Measurements from ENCODE around the gene ARL6IP5.

Gene ARL6IP5

GRCh38 chr3:69099576-69099975 lies 14.8 kb downstream of the ARL6IP5 start:
- H3K79me2 ChIP-seq (ENCODE audit: insufficient read depth, low read depth), result peaks cover 70% of the 10 kb centered on the region
- no peak overlapping the region for H3K9ac ChIP-seq
- no peaks in the 10 kb centered on the region for H4K20me1 ChIP-seq (ENCODE audit: insufficient read depth)
- H3K27ac ChIP-seq, result no peak overlapping the region
- H3K4me2 ChIP-seq, result no peak overlapping the region
- TF ChIP-seq CTCF (conservative IDR thresholded peaks at IDR 0.05; ENCODE audit: low read depth, low read length), result no peak
- no peak overlapping the region for H3K4me3 ChIP-seq (IDR thresholded peaks at IDR 0.05; ENCODE audit: insufficient read depth, low read depth, low read length)
- peaks cover 88% of the 10 kb centered on the region for H3K4me1 ChIP-seq (ENCODE audit: low read depth, poor library complexity, severe bottlenecking)
- H2AFZ ChIP-seq (ENCODE audit: low read depth), result no peak overlapping the region
- H3K27me3 ChIP-seq (ENCODE audit: insufficient read depth, low read depth), result no peaks in the 10 kb centered on the region
- H3K36me3 ChIP-seq (ENCODE audit: insufficient read depth), result no peaks in the 10 kb centered on the region; the same call in 1 of the 2 replicates

- no peak overlapping the region for H3K4me2 ChIP-seq
- H3K27me3 ChIP-seq (ENCODE audit: insufficient read depth, low read depth), result no peaks in the 10 kb centered on the region
- no peak overlapping the region for H2AFZ ChIP-seq (ENCODE audit: low read depth)
- no peak overlapping the region for H3K9ac ChIP-seq
- no peaks in the 10 kb centered on the region; the same call in 1 of the 2 replicates for H3K36me3 ChIP-seq (ENCODE audit: insufficient read depth)
- no peaks in the 10 kb centered on the region for H4K20me1 ChIP-seq (ENCODE audit: insufficient read depth)
- peaks cover 51% of the 10 kb centered on the region for H3K79me2 ChIP-seq (ENCODE audit: insufficient read depth, low read depth)
- H3K4me3 ChIP-seq (IDR thresholded peaks at IDR 0.05; ENCODE audit: insufficient read depth, low read depth, low read length), result no peak overlapping the region
- no peak for TF ChIP-seq CTCF (conservative IDR thresholded peaks at IDR 0.05; ENCODE audit: low read depth, low read length)
- peaks cover 80% of the 10 kb centered on the region for H3K4me1 ChIP-seq (ENCODE audit: low read depth, poor library complexity, severe bottlenecking)
- no peak overlapping the region for H3K27ac ChIP-seq
Observed at GRCh38 chr3:69102384-69102783, 17.6 kb downstream of the ARL6IP5 start.

GRCh38 chr3:69103123-69103522 lies 18.4 kb downstream of the ARL6IP5 start:
- H3K79me2 ChIP-seq (ENCODE audit: insufficient read depth, low read depth), result peaks cover 45% of the 10 kb centered on the region
- H3K27ac ChIP-seq, result no peak overlapping the region; the same call in 1 of the 2 replicates
- no peaks in the 10 kb centered on the region; the same call in 1 of the 2 replicates for H3K36me3 ChIP-seq (ENCODE audit: insufficient read depth)

GRCh38 chr3:69104586-69104985 lies 19.8 kb downstream of the ARL6IP5 start:
- Histone ChIP-seq H3K4me2 (peak overlapping the region; percentile 92), H3K4me1 (ENCODE audit: low read depth, poor library complexity, severe bottlenecking) (peaks cover 63% of the 10 kb centered on the region), H3K9ac (peak overlapping the region; percentile 25; the same call in 1 of the 2 replicates), H3K36me3 (ENCODE audit: insufficient read depth) (no peaks in the 10 kb centered on the region; the same call in 1 of the 2 replicates), H3K4me3 (IDR thresholded peaks at IDR 0.05; ENCODE audit: insufficient read depth, low read depth, low read length) (no peak overlapping the region), H3K27ac (peak overlapping the region; percentile 60), H4K20me1 (ENCODE audit: insufficient read depth) (no peaks in the 10 kb centered on the region), H3K79me2 (ENCODE audit: insufficient read depth, low read depth) (peaks cover 31% of the 10 kb centered on the region; the same call in 1 of the 2 replicates), H3K27me3 (ENCODE audit: insufficient read depth, low read depth) (no peaks in the 10 kb centered on the region), H2AFZ (ENCODE audit: low read depth) (no peak overlapping the region)
- no peak for TF ChIP-seq CTCF (conservative IDR thresholded peaks at IDR 0.05; ENCODE audit: low read depth, low read length)

More at GRCh38 chr3:69103123-69103522, 18.4 kb downstream of the ARL6IP5 start:
- Histone ChIP-seq H3K4me2 (peak overlapping the region; percentile 92; the same call in 1 of the 2 replicates), H4K20me1 (ENCODE audit: insufficient read depth) (no peaks in the 10 kb centered on the region), H3K4me1 (ENCODE audit: low read depth, poor library complexity, severe bottlenecking) (peaks cover 74% of the 10 kb centered on the region), H3K4me3 (IDR thresholded peaks at IDR 0.05; ENCODE audit: insufficient read depth, low read depth, low read length) (no peak overlapping the region), H3K9ac (no peak overlapping the region), H2AFZ (ENCODE audit: low read depth) (no peak overlapping the region), H3K27me3 (ENCODE audit: insufficient read depth, low read depth) (no peaks in the 10 kb centered on the region)
- no peak for TF ChIP-seq CTCF (conservative IDR thresholded peaks at IDR 0.05; ENCODE audit: low read depth, low read length)

Measured in KMS-11 (cell line).